ENCODE results near the gene CD160. TPM values are rescaled to one million over a fixed set of nuclear protein-coding genes. Genes with fewer than 3 reads are reported as not detected.
"Not testable (repeated sequence)": the region's sequence is repeated elsewhere in the genome, so short reads cannot be mapped to it uniquely, and the experiment has no call there.

The CD160 gene
- total and polyA plus RNA-seq, 10 of the 15 experiments (the other 5 are each of a cell fraction or from before 2014, with no cell fraction given): 0.06 to 1.1 (median 0.26) TPM; not detected in 5

- H3K4me2 ChIP-seq (ENCODE audit: control insufficient read depth, insufficient read depth); H3K27ac ChIP-seq (ENCODE audit: control insufficient read depth, insufficient read depth); H2AFZ ChIP-seq (ENCODE audit: control insufficient read depth, low read depth, low read length); CTCF ChIA-PET; SMC1A ChIA-PET (ENCODE audit: uncharacterized antibody, unreplicated experiment); BruUV-seq (replicated peaks); intact Hi-C loops (cut with micrococcal nuclease; ENCODE audit: unreplicated experiment); H3K36me3 ChIP-seq (ENCODE audit: control insufficient read depth in 2 of 2, insufficient read depth in 2 of 2, low read length in 1 of 2); H3K9me3 ChIP-seq (replicated peaks; ENCODE audit: control insufficient read depth, insufficient read depth, low read length); H3K9ac ChIP-seq (ENCODE audit: control insufficient read depth, insufficient read depth, low read length); H4K20me1 ChIP-seq (ENCODE audit: control insufficient read depth, insufficient read depth); POLR2A ChIA-PET; RAD21 ChIA-PET (ENCODE audit: unreplicated experiment); in situ Hi-C loops (cut with MboI); H3K4me3 ChIP-seq; DNase-seq (ENCODE audit: low read depth, low spot score); H3K27me3 ChIP-seq (replicated peaks in 1 of 2; ENCODE audit: control insufficient read depth in 2 of 2, insufficient read depth in 2 of 2, low read length in 1 of 2); FAIRE-seq; ATAC-seq; H3K79me2 ChIP-seq (ENCODE audit: control insufficient read depth, insufficient read depth, low read length); H3K4me1 ChIP-seq (ENCODE audit: control insufficient read depth, insufficient read depth, low read length): not testable (repeated sequence)
- WGBS (ENCODE audit: insufficient coverage, insufficient replicate concordance, low lambda C conversion rate, missing lambda C conversion rate): no CpG with 5 or more reads among the region's 1 CpG
Observed at GRCh38 chr1:145673217-145673616, 46.1 kb upstream of the CD160 start.

DNA sequence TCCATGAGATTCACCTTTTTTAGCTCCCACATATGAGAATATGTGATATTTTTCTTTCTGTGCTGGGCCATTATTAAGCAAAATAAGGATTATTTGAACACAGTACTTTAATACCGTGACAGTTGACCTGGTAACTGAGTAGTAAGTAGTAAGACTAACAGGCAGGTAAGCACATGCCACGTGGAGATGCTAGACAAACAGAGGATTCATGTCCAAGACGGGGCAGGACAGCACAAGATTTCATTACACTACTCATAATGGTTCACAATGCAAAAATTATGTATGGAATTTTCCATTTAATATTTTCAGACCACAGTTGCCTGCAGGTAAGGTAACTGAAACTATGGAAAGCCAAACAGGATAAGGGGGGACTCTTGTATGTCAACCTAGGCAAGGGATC is 34.4 kb upstream of the CD160 start:
- H3K9ac ChIP-seq (ENCODE audit: control insufficient read depth, insufficient read depth, low read length); SMC1A ChIA-PET (ENCODE audit: uncharacterized antibody, unreplicated experiment); H4K20me1 ChIP-seq (ENCODE audit: control insufficient read depth, insufficient read depth); H3K4me3 ChIP-seq; H3K36me3 ChIP-seq (ENCODE audit: control insufficient read depth in 2 of 2, insufficient read depth in 2 of 2, low read length in 1 of 2); H3K27me3 ChIP-seq (replicated peaks in 1 of 2; ENCODE audit: control insufficient read depth in 2 of 2, insufficient read depth in 2 of 2, low read length in 1 of 2); RAD21 ChIA-PET (ENCODE audit: unreplicated experiment); FAIRE-seq; H3K27ac ChIP-seq (ENCODE audit: control insufficient read depth, insufficient read depth); DNase-seq (ENCODE audit: low read depth, low spot score); BruUV-seq (replicated peaks); ATAC-seq; in situ Hi-C loops (cut with MboI); CTCF ChIA-PET; POLR2A ChIA-PET; H3K4me2 ChIP-seq (ENCODE audit: control insufficient read depth, insufficient read depth); H3K4me1 ChIP-seq (ENCODE audit: control insufficient read depth, insufficient read depth, low read length); H2AFZ ChIP-seq (ENCODE audit: control insufficient read depth, low read depth, low read length); intact Hi-C loops (cut with micrococcal nuclease; ENCODE audit: unreplicated experiment); H3K79me2 ChIP-seq (ENCODE audit: control insufficient read depth, insufficient read depth, low read length); H3K9me3 ChIP-seq (replicated peaks; ENCODE audit: control insufficient read depth, insufficient read depth, low read length): not testable (repeated sequence)
- 57% methylated on average over 2 of the region's 3 CpGs for WGBS (ENCODE audit: insufficient coverage, insufficient replicate concordance, low lambda C conversion rate, missing lambda C conversion rate)

- H3K79me2 ChIP-seq (ENCODE audit: control insufficient read depth, insufficient read depth, low read length); H4K20me1 ChIP-seq (ENCODE audit: control insufficient read depth, insufficient read depth); H2AFZ ChIP-seq (ENCODE audit: control insufficient read depth, low read depth, low read length); SMC1A ChIA-PET (ENCODE audit: uncharacterized antibody, unreplicated experiment); POLR2A ChIA-PET; CTCF ChIA-PET; H3K4me3 ChIP-seq; ATAC-seq; H3K9ac ChIP-seq (ENCODE audit: control insufficient read depth, insufficient read depth, low read length); H3K4me2 ChIP-seq (ENCODE audit: control insufficient read depth, insufficient read depth); intact Hi-C loops (cut with micrococcal nuclease; ENCODE audit: unreplicated experiment); in situ Hi-C loops (cut with MboI); FAIRE-seq; RAD21 ChIA-PET (ENCODE audit: unreplicated experiment); DNase-seq (ENCODE audit: low read depth, low spot score); H3K36me3 ChIP-seq (ENCODE audit: control insufficient read depth in 2 of 2, insufficient read depth in 2 of 2, low read length in 1 of 2); H3K27ac ChIP-seq (ENCODE audit: control insufficient read depth, insufficient read depth); BruUV-seq (replicated peaks); H3K9me3 ChIP-seq (replicated peaks; ENCODE audit: control insufficient read depth, insufficient read depth, low read length); H3K27me3 ChIP-seq (replicated peaks in 1 of 2; ENCODE audit: control insufficient read depth in 2 of 2, insufficient read depth in 2 of 2, low read length in 1 of 2): not testable (repeated sequence)
- H3K4me1 ChIP-seq (ENCODE audit: control insufficient read depth, insufficient read depth, low read length): peaks cover 13% of the 10 kb centered on the region
- no CpG with 5 or more reads among the region's 1 CpG for WGBS (ENCODE audit: insufficient coverage, insufficient replicate concordance, low lambda C conversion rate, missing lambda C conversion rate)
Observed at GRCh38 chr1:145686078-145686477, 33.2 kb upstream of the CD160 start.

All from GM12878 (cell line).